DND-41 (cell line): ENCODE results near the gene CCND1.

Experiments used
- ATAC-seq: fragments of 200-7000 bp; cut with Tn5 transposase; 3 replicates; pipeline ENCODE4 v1.9.1; 2021; ENCODE audit warnings: low read depth; ENCODE audit not compliant: insufficient read depth
- DNase-seq: peaks from one replicate; pipeline ENCODE4 v3.0.0-alpha.2; 2020
- H2AFZ ChIP-seq: 2 replicates; pipeline ENCODE4 v1.6.0; 2012; ENCODE audit warnings: low read depth, low read length
- H3K27ac ChIP-seq: 2 replicates; pipeline ENCODE4 v1.5.1; 2012; ENCODE audit warnings: low read length, inconsistent platforms
- H3K27me3 ChIP-seq: fragments of 200-600 bp; sonication (generic); 2 replicates; pipeline ENCODE4 v1.6.0; 2012; ENCODE audit warnings: low read length, mild to moderate bottlenecking, inconsistent platforms; ENCODE audit not compliant: insufficient read depth, poor library complexity
- H3K36me3 ChIP-seq: 2 replicates; pipeline ENCODE4 v1.5.1; 2012; ENCODE audit warnings: low read length, inconsistent platforms; ENCODE audit not compliant: insufficient read depth
- H3K4me1 ChIP-seq: 2 replicates; pipeline ENCODE4 v1.5.1; 2012; ENCODE audit warnings: mild to moderate bottlenecking, low read length; ENCODE audit not compliant: insufficient read depth
- H3K4me2 ChIP-seq: 2 replicates; pipeline ENCODE4 v1.6.0; 2012; ENCODE audit warnings: mild to moderate bottlenecking, moderate library complexity, low read length, inconsistent platforms; ENCODE audit not compliant: insufficient read depth
- H3K4me3 ChIP-seq, 2 experiments: fragments of 200-600 bp in 1 of 2; shearing (Covaris generic) in 1 of 2; 2 replicates each; pipeline ENCODE4 v1.5.1; 2012 to 2016; ENCODE audit warnings: inconsistent platforms in 2 of 2, low read length in 2 of 2, mild to moderate bottlenecking in 2 of 2, low read depth in 1 of 2, moderate library complexity in 1 of 2
- H3K79me2 ChIP-seq: 2 replicates; pipeline ENCODE4 v1.6.0; 2012; ENCODE audit warnings: low read length, inconsistent platforms; ENCODE audit not compliant: insufficient read depth
- H3K9ac ChIP-seq: 2 replicates; pipeline ENCODE4 v1.6.0; 2012; ENCODE audit warnings: low read depth, mild to moderate bottlenecking, inconsistent platforms, low read length, moderate library complexity
- H3K9me3 ChIP-seq: 2 replicates; pipeline ENCODE4 v1.5.1; 2012; ENCODE audit warnings: low read length, moderate library complexity, mild to moderate bottlenecking, inconsistent platforms; ENCODE audit not compliant: insufficient read depth, severe bottlenecking
- H4K20me1 ChIP-seq: 2 replicates; pipeline ENCODE4 v1.6.0; 2012; ENCODE audit warnings: low read length; ENCODE audit not compliant: insufficient read depth
- CTCF ChIP-seq: IDR thresholded peaks from 2 replicates; pipeline ENCODE4 v1.5.1; 2012; ENCODE audit warnings: borderline replicate concordance, low read length, moderate library complexity, mild to moderate bottlenecking; ENCODE audit not compliant: poor library complexity, severe bottlenecking; ENCODE audit errors: extremely low read depth
- EZH2 ChIP-seq: IDR thresholded peaks from 3 replicates; pipeline ENCODE4 v1.6.1; 2012; ENCODE audit warnings: borderline replicate concordance, low read depth, mild to moderate bottlenecking, moderate library complexity, low read length, inconsistent platforms; ENCODE audit not compliant: severe bottlenecking

Gene CCND1

GRCh38 chr11:69666261-69666660 is 25.3 kb downstream of the CCND1 start:
- peaks cover 6% of the 10 kb centered on the region; the same call in 1 of the 2 replicates for H3K4me1 ChIP-seq
- no peaks in the 10 kb centered on the region for H3K27me3 ChIP-seq
- H3K4me3 ChIP-seq, result no peak overlapping the region
- peaks cover 56% of the 10 kb centered on the region for H3K36me3 ChIP-seq
- no peak overlapping the region for H3K27ac ChIP-seq
- H2AFZ ChIP-seq, result no peak overlapping the region
- H3K4me2 ChIP-seq, result no peak overlapping the region
- no peak overlapping the region for H3K9ac ChIP-seq
- H4K20me1 ChIP-seq, result peaks cover 22% of the 10 kb centered on the region
- no peaks in the 10 kb centered on the region for H3K9me3 ChIP-seq
- DNase-seq (no peak), ATAC-seq (no peak)
- peaks cover 4% of the 10 kb centered on the region; the same call in 1 of the 2 replicates for H3K79me2 ChIP-seq
- TF ChIP-seq EZH2 (no peak), CTCF (no peak)

GRCh38 chr11:69666752-69667536 is 26.0 kb downstream of the CCND1 start:
- no peak overlapping the region for H3K4me2 ChIP-seq
- no peak overlapping the region for H3K9ac ChIP-seq
- peaks cover 22% of the 10 kb centered on the region for H4K20me1 ChIP-seq
- H3K4me3 ChIP-seq, result no peak overlapping the region
- DNase-seq, result no peak
- H3K27me3 ChIP-seq, result no peaks in the 10 kb centered on the region
- peaks cover 6% of the 10 kb centered on the region; the same call in 1 of the 2 replicates for H3K4me1 ChIP-seq
- no peak for TF ChIP-seq EZH2
- TF ChIP-seq CTCF, result no peak
- H3K36me3 ChIP-seq, result peaks cover 63% of the 10 kb centered on the region
- no peak overlapping the region for H3K27ac ChIP-seq
- H3K79me2 ChIP-seq, result peaks cover 4% of the 10 kb centered on the region; the same call in 1 of the 2 replicates
- H2AFZ ChIP-seq, result no peak overlapping the region
- H3K9me3 ChIP-seq, result no peaks in the 10 kb centered on the region
- no peak for ATAC-seq

GRCh38 chr11:69667619-69668604 is 27.0 kb downstream of the CCND1 start:
- H3K36me3 ChIP-seq, result peaks cover 71% of the 10 kb centered on the region
- ATAC-seq, result no peak

More at GRCh38 chr11:69667619-69668604, 27.0 kb downstream of the CCND1 start:
- Histone ChIP-seq H3K4me1 (peaks cover 11% of the 10 kb centered on the region), H4K20me1 (peaks cover 22% of the 10 kb centered on the region), H3K4me2 (no peak overlapping the region), H3K27ac (no peak overlapping the region), H3K79me2 (peaks cover 8% of the 10 kb centered on the region), H3K27me3 (no peaks in the 10 kb centered on the region), H3K9me3 (no peaks in the 10 kb centered on the region), H3K4me3 (no peak overlapping the region), H3K9ac (no peak overlapping the region), H2AFZ (no peak overlapping the region)
- TF ChIP-seq CTCF (no peak), EZH2 (no peak)
- DNase-seq, result no peak
